Stimulated activated CD8-positive, alpha-beta memory T cell treated with anti-CD3 and anti-CD28 coated beads, Interleukin-7, amount 100 ng/mL, for 48 hours (primary cell): ENCODE data around the gene EMX1.
A peak's percentile ranks its signal among the peaks of the same experiment; 100 is the strongest.

Experiments
- DNase-seq, 2 donors: peaks; one replicate each; pipeline ENCODE4 v3.0.0-alpha.2; 2020; ENCODE audit warnings: low read depth in 1 of 2; ENCODE audit errors: extremely low read depth in 1 of 2

EMX1 gene

GRCh38 chr2:72917138-72917876 is at the start of gene EMX1:
EMX1 (plus strand) TSS chr2:72917519; CDS start chr2:72917853, 334 bp downstream.
- DNase-seq = peak in 1 of 2 donors; percentile 36

- DNase-seq = no peak
These were observed 46.3 kb upstream of the EMX1 start for GRCh38 chr2:72871060-72871459.

- DNase-seq = no peak
These were observed 45.4 kb upstream of the EMX1 start for GRCh38 chr2:72871880-72872279.

GRCh38 chr2:72883356-72883962 is 33.9 kb upstream of the EMX1 start:
- no peak for DNase-seq

GRCh38 chr2:72886505-72887031 is 30.8 kb upstream of the EMX1 start:
- DNase-seq = no peak

GRCh38 chr2:72887032-72887739 is 30.1 kb upstream of the EMX1 start, which contains the start of gene SPR:
SPR (plus strand) TSS chr2:72887408; CDS start chr2:72887433, 25 bp downstream.
- peak in 1 of 2 donors; percentile 42 for DNase-seq

GRCh38 chr2:72887740-72888437 is 29.4 kb upstream of the EMX1 start:
- peak in 1 of 2 donors; percentile 36 for DNase-seq

GRCh38 chr2:72888438-72889202 is 28.7 kb upstream of the EMX1 start:
- DNase-seq = no peak

- no peak for DNase-seq
These were observed 27.3 kb upstream of the EMX1 start for GRCh38 chr2:72889991-72890390.

GRCh38 chr2:72891091-72891818 is 26.1 kb upstream of the EMX1 start:
- no peak for DNase-seq

- peak in 1 of 2 donors; percentile 32 for DNase-seq
These were observed 24.7 kb upstream of the EMX1 start for GRCh38 chr2:72892506-72893173.

GRCh38 chr2:72893594-72894319 is 23.6 kb upstream of the EMX1 start:
- peak in 1 of 2 donors; percentile 29 for DNase-seq

GRCh38 chr2:72894514-72894913 is 22.8 kb upstream of the EMX1 start:
- DNase-seq = no peak

GRCh38 chr2:72895154-72895553 is 22.2 kb upstream of the EMX1 start:
- no peak for DNase-seq

GRCh38 chr2:72895759-72896281 is 21.5 kb upstream of the EMX1 start:
- DNase-seq = no peak

- DNase-seq = no peak
These were observed 20.9 kb upstream of the EMX1 start for GRCh38 chr2:72896446-72896845.

- DNase-seq = no peak
These were observed 19.3 kb upstream of the EMX1 start for GRCh38 chr2:72897785-72898584.
